Stimulated activated CD8-positive, alpha-beta memory T cell treated with anti-CD3 and anti-CD28 coated beads, Interleukin-15, amount 100 ng/mL, for 1 hour (primary cell): ENCODE measurements around the gene HOXA4.

ENCODE experiments used
- DNase-seq: peaks from one replicate; pipeline ENCODE4 v3.0.0-alpha.2; 2020; ENCODE audit warnings: low read depth

HOXA4 gene

DNA sequence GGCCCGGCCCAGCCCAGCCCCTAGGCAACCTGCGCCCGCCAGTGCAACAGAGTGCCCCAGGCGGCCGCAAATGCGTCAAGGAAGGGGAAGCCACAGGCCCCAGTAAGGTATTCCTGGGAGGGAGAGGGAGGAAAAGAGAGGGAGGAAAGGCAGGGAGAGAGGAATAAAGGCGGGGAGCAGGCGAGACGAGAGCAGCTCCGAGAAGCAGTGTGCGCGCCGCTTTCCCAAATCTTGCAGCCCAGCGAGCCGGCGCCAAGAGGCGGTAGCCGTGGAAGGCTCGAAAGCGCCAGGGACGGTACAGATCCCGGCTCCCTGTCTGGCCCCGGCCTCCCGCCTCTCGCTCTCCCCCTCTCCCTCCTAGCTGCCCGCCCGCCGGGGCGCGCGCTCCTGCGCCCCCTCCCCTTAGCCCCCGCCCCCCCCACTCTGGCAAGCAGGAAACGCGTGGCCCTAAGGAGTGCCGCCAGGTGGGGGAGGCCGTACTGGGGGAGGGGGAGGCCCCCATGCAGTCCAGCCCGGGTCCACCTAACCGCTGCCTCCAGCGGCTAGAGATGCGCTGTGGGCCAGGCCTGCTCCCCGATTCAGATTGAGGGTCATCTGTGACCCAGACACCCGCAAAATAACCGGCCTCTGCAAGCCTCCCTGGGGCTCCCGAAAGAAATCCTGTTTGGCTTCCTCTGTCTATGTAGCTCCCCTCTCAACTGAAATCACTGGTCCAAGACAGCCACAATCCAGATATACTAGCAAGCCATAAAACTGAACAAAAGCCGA is 39.3 kb upstream of the HOXA4 start:
- DNase-seq, result no peak

DNA sequence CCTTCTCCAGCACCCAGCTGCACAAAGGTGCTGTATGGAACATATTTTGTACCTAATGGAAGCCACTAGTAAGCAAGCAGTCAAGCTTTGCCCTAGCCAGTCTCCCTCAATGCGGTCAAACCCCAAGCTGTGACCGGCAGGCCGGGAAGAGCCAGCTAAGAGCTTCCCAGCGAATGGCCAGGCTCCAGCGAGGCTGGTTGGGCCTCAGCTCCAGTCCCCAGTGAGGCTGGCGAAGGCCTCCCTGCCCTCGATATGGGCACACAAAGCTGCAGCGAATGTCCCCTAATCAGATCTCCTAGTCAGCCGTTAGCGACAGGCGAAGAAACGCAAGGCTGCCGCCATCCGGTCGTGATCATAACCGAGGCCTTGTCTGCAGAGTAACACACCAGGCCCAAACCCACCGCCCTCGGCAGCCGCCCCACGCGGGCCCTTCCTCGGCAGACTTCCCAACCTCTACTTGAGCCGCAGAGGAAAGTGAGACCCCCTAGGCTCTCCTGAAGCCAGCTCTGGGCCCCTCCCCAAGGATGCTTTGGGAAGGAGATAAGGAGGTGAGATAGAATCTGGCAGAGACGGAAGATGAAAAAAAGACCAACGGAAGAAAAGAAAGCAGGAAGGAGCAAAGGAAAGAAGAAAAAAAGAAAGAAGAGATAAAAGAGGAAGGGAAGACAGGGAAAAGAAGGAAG is 37.8 kb upstream of the HOXA4 start:
- DNase-seq, result no peak

DNA sequence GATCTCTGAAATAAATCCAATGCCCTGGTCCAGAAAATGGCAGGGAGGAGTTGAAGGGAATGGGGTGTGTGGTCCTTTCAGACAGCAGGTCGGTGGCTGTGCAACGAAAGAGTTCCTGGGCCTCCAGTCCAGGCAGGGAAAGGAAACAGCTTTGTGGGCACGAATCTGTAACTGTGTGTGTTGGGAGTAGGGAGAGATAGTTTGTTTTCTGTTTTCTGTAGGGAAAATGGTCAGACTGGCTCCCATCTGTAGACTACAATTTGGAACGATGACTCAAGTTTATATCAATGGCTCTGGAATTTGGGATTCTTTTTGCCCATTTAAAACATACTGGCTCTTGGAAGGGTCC is 37.3 kb upstream of the HOXA4 start:
- DNase-seq, result no peak

DNA sequence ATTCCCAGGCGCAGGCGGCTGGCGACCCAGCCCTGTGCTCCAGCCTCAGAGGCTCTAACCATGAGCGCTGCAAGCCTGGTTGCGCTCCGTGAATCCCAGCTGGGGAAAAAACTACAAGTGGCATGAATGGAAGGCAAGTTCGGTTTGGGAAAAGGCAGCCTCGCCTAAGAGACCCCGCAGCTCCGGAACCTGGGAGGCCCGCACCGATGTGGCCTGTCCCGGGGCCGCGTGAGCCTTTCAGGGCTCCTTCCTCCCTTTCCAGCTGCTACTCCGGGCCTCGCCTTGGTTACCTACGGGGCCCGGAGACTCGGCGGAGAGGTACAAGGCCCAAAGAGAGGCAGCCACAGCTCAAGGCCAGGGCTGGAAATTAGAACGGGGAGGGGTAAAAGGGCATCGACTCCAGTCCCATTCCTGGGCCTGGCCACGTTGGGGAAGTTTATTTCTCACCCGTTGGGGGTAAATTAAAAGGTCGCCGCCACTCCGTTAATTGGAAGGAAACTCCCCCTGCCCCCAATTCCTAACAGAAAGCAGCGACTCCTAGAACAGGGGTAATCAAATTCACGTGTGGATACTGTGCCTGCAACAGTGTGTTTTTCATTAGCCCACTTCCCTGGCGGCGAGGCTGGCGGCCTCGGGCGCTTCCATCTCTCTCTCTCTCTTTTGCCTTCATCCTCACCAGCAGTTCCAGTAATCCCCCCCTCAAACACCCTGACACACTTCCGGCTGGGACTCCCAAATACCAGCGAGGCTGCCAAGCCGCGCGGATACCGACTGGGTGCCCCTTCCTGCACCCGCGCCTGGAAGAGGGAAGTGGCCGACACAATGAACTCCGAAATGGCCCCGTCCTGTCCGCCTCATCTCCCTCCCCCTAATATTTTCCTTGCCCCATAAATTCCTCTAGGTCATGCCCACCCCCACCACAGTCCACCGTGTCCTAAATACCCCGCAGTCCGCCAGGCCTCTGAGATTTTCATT is 36.3 kb upstream of the HOXA4 start:
- no peak for DNase-seq

DNA sequence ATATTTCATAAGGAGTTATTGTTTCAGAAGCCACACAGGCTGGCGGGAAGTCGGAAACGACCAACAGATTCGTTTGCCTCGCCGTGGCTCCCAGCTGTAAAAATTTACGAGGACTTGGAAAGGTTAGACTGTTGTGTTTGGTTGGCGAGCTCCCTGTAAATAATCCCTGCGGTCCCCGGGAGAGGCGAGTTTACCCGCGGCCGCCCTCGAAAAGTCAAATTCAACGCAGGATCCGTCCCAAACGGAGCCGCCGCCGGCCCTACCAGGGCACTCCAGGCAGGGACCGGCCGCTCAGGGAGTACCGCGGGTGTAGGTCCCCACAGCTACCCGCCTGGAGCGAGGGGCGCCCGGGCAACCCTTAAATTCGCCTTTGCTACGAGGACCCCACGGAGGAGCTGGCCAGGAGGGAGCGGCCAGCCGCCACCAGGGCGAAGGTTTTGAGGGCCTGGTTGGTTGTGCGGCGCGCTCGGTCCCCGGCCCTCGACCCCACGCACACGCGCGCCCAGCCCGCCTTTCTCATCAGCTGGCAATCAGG is 35.5 kb upstream of the HOXA4 start:
- no peak for DNase-seq

DNA sequence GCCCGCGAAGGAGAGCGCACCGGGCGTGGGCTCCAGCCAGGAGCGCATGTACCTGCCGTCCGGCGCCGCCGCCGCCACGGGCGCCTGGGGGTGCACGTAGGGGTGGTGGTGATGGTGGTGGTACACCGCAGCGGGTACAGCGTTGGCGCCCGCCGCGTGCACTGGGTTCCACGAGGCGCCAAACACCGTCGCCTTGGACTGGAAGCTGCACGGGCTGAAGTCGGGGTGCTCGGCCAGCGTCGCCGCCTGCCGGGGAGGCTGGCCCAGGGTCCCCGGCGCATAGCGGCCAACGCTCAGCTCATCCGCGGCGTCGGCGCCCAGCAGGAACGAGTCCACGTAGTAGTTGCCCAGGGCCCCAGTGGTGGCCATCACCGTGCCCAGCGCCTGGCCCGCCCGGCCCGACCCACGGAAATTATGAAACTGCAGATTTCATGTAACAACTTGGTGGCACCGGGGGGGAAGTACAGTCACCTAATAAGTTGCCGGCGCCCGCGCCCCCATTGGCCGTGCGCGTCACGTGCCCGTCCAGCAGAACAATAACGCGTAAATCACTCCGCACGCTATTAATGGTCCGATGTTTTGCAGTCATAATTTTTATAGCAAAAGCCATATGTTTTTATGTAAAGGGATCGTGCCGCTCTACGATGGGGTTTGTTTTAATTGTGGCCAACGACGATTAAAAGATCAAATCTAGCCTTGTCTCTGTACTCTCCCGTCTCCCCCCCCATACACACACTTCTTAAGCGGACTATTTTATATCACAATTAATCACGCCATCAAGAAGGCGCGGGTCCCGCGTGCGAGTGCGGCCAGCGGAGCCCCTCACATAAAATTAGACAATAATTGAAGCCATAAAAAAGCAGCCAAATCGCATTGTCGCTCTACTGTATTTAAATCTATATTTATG is 34.8 kb upstream of the HOXA4 start, which contains the start of gene HOXA9:
TSS of gene HOXA9 (minus strand) at position 449 of the 907 bp plus-strand sequence. CDS start at position 369, 80 bp downstream.
- DNase-seq, result no peak

DNA sequence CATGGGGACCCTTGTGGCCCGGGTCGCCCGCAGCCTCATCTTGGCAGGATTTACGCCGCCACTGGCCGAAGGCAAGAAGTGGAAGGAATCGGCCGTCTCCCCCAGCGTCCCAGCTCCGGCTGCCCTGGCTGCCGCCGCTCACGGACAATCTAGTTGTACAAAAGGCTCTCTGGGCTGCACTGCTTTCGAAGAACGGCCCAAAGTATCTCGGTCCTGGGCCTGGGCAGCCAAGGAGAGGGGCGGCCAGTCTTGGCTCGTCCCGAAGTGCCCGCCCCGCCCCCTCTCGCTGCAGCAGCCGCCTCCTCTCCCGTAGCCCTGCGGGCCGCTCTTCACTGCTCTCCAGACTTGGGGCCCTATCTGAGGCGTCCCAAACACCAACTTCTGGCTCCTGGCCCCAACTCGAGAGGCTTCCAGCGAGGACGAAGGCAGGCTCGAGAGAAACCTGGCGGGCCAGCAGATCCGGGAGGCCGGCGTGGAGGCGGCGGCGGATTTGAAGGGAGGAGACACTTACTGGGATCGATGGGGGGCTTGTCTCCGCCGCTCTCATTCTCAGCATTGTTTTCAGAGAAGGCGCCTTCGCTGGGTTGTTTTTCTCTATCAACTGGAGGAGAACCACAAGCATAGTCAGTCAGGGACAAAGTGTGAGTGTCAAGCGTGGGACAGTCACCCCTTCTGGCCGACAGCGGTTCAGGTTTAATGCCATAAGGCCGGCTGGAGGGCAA is 34.0 kb upstream of the HOXA4 start:
- DNase-seq, result no peak

DNA sequence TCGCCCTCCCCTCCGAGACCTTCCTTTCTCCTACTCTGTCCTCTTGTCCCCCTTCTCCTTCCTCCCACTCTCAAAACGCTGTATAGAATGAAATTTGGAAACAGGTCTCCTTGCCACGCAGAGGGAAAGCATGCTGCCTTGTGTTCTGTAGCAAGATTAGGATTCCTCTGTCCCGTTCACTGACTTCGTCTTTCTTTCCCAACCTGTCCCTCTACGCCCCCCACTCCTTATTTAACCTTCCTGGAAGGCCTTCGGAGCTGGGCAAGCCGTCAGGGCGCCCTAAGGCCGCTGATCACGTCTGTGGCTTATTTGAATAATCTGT is 33.4 kb upstream of the HOXA4 start:
- no peak for DNase-seq

DNA sequence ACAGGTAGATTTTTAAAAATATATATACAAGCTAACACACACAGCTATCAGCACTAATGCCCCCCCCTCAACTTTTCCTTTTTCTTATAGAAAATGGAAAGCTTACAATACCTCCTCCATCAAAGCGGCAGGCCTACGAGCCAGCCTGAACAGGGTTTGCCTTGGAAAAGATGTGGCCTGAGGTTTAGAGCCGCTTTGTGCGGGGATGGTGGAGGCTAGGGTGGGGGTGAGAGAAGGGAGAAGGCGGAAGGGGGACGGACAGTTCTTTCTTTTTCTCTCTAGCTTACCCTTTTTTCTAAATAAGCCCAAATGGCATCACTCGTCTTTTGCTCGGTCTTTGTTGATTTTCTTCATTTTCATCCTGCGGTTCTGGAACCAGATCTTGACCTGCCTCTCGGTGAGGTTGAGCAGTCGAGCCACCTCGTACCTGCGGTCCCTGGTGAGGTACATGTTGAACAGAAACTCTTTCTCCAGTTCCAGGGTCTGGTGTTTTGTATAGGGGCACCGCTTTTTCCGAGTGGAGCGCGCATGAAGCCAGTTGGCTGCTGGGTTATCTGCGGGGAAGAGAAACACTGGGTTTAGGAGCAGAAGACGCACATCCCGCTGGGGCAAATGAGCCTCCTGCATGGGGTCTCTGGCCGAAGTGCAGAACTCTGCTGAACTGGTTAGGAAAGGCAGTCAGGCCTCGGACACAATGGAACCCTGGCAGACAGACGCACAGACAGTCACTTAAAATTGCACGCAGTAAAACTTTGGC is 32.9 kb upstream of the HOXA4 start:
- no peak for DNase-seq

DNA sequence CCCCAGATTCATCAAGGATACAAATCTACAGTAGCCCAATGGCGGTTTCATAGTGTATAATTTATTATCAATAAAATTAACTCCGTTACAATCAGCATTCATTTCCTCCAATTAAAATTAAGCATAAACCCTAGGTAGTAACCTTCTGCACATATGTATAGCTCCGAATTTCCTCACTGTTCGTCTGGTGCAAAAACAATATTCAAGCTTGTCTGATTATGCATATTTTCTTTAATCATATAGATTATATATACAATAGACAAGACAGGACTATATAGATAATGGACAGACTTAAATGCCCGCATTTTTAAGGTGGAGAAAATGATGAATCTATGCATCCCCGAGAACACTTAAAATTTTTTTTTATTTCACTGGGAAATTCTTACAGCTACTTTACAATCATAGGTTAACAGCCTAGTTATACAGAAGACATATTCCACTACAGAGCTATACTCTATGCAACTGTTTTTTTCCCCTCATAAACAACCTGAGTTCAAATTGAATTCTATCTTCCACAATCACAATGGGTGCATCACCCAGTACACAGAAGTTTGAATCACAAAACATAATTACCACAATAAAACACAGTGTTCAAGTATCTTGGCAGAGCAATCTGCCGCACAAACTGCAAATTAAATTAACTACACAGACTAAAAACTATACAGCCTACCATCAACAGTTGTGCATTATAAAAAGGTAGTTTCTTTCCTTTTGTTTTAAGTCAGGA is 32.2 kb upstream of the HOXA4 start:
- DNase-seq, result no peak

DNA sequence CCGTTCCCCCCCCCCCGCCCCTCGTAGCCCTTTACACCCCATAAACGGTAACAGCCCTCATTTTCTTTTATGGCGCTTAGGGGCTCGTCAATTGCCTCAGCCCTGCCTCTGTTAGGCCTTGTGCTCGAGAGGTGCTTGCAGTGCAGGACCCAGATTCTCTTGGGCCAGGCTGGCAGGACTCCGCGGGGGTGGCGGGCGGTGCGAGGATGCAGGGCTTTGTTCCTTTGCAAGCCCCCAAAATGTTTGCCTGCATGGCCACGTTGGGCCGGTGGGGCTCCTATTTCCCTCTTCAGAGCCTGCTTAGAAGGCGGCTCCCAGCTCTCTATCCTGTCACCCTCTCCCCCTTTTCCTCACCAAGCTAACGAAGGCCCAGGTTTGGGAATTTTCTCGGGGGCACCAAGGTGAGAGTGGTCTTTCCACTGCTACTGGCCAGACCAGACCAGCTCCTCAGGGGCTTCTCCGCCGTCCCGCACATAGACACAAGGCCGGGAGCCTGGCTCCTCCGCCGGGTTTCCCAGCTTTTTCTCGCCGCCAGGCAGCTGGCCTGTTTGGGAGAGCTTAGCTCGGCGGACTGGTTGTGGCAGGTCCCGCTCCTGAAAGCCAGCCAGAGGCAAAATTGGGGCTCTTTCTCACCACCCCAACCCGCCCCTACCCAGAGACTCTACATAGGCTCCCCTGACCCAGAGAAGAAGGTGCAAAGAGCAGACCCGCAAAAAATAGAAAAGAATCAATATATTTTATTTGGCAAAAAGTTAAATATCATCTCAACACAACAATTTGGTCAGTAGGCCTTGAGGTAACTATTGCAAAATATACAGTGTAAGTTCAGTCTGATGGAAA is 31.4 kb upstream of the HOXA4 start:
- no peak for DNase-seq

DNA sequence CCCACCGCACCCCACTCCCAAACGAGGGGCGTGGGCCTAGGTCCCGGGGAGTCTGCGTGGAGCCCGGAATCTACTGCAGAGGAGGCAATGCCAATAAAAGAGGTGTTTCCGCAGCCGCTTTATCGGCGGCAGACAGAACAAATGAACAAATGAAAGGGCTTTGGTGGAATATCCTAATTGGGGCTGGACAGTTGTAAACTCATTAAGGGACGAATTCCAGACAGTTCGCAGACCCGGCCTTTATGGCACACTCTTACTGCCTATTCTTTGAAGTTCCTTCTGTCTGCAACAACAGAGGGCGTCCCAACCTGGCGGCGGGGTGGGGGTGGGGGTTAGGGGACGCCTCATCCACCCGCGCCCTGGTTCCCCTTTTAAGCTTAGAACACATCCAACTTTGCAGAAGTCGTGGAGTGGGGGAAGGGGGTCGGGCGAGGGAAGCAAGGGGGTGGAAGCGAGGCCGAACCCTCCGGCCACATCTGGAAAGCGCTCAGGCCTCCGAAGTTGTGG is 30.7 kb upstream of the HOXA4 start:
- DNase-seq, result no peak

DNA sequence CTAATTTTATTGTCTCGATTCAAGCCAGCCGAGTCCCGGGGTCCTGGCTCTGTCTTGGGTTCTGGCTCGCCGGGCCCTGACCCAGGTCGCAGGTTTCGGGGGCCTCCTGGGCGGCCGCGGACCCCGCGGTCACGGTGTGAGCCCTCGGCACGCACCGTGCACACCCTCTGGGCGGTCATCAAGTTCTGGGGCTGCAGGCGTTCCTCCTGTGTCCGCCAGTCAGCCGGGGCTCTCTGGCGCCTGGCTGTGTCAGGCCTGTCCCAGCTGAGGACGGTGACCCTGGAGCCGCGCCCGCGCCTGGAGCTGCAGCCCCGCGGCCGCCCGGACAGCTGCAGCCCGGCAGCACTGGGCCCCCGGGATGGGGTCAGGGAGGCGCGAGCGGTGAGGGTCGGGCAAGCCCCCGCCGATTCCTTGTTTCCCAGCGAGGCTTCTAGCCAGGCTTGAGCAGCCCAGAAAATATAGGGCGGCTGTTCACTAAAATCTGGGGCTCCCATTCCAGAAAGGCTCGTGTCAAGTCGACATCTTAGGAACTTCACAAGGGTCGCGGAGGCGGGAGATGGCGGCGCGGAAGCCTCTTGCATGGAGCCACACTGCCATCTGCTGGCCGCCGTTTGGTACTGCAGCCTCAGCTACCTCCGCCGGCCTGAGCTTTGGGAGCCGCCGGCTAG is 30.1 kb upstream of the HOXA4 start:
- peak; percentile 81 for DNase-seq

DNA sequence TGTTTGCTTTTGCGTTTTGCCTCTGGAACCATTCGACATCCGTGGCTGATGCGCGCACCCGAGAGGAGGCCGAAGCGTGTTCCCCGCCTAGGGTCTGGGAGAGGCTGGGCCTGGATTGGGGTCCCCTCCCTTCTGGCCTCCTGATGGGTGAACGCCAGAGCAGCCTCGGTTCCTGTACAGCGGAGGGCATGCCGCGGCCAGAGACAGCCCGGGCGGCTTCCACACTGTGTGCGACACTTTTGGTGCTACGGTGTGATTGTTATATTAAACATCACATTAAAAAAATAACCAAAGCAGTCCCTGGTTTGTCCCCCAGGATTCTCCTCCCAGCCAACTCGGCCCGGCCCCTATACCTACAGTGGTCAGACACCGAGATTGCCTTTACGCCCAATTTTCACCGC is 29.6 kb upstream of the HOXA4 start:
- no peak for DNase-seq

DNA sequence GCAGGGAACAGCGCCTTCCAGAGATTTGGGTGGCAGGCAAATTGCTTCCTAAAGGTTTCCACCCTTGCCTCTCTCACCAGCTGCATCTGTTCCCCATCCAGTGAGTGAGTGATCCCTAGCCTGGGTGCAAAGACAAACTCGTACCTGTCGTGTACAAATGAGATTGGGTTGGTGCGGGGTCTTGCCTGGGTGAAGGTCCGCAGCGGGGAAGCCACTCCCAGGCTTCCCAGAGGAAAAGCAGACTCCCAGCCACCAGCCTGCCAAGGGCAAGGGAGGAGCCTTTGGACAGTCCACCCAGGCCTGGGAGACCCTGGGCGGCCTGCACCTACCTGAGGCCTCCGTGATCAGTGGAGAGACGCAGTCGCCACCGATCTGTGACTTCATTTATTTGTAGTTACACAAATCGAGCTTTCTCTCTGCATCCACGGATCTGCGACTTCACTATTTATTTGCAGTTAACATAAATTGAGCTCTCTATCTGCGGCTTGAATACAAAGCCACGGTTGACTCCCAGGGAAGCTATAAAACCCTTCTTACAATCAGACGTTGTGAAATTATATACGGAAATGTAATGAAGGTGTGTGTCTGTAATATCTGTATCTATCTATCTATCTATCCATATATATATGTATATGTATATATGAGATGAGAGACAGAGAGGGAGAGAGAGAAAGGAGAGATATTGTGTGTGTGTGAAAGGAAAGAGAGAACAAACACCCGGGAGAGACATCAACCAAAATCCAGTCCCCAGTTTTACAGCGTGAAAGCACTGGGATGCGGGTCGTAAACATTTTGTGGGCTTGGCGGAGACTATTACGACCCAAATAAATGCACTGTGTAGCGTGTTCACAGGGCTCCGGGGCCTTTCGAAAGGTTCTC is 28.9 kb upstream of the HOXA4 start:
- DNase-seq, result no peak

DNA sequence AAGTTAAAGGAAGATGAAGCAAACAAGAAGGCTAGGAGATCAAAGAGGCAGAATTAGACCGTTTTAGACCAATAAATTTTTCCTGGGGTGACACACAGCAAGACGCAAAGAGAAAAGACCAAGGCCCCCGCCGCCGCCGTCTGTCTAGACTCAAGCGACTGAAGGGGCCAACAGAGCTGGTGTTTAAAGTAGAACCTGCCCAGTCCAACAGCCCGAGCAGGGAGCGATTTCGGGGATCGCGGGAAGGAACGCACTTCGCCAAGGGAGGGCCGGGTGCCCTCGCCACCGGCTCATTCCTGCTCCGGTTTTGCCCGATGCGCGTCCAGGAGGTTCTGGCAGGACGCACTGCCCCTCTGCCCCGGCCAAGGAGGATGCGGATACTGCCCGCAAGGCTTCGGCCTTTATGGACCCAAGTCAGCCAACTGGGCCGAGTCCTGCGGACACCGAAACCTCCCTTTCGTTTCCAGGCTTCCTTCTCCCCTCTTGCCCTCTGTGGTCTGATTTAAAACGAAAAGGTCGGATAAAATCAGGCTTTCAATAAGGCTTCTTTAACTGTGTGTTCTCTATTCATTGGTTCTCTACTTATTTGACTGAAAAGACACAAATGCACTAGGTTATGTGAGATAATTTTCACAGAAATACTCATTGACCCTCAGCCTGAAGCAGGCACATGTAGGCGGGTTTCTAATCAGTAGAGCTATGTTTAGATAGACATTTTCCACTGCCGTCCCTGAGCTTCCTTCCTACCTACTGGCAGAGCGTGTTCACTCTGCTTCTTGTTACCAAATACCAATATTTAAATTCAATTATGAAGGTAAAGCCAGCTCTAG is 28.1 kb upstream of the HOXA4 start:
- no peak for DNase-seq
